ENCODE results near the gene HIP1.
"Not testable (repeated sequence)": the region's sequence is repeated elsewhere in the genome, so short reads cannot be mapped to it uniquely, and the experiment has no call there.

The HIP1 gene

DNA sequence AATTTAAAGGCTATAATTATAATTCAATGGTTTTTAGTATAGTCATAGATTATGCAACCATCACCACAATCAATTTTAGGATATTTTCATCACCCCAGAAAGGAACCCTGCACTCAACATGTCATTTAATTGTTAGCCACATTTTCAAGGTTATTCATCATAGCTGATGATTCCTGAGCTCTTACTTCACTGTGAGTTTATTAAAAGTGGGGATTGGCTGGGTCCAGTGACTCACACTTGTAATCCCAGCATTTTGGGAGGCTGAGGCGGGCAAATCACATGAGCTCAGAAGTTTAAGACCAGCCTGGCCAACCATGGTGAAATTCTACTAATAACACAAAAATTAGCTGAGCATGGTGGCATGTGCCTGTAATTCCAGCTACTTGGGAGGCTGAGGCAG, 32.5 kb upstream of the HIP1 start:
- no peak for DNase-seq (ENCODE audit: extremely low read depth, low read depth)

DNA sequence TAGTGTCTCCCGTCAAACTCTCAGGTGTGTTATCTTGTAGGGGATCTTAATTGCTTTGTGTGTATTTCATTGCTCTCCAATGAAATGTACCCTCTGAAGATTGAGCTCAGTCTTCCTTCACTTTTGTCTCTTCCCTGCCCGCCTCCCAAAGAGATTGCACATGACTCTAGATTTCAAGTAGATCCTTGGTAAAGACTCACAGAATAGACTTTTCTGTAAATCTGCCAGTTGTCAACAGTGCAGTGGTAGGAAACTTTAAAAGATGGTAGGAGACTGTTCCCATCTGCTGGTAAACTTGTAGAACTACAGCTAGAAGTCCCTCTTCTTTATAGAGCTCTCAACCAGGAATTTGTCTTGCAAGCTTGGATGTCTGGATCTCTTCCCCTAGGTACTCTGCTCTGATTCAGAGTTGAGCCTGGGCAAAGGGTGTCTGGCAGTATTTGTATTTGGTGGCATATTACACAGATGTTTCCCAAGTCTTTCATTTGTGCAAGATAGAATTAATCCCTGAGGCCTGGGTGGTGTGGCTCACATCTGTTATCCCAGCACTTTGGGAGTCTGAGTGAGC, 23.7 kb upstream of the HIP1 start:
- no peak overlapping the region for H3K4me3 ChIP-seq (replicated peaks; ENCODE audit: low read depth, low read length)
- TF ChIP-seq, protein P1, sequence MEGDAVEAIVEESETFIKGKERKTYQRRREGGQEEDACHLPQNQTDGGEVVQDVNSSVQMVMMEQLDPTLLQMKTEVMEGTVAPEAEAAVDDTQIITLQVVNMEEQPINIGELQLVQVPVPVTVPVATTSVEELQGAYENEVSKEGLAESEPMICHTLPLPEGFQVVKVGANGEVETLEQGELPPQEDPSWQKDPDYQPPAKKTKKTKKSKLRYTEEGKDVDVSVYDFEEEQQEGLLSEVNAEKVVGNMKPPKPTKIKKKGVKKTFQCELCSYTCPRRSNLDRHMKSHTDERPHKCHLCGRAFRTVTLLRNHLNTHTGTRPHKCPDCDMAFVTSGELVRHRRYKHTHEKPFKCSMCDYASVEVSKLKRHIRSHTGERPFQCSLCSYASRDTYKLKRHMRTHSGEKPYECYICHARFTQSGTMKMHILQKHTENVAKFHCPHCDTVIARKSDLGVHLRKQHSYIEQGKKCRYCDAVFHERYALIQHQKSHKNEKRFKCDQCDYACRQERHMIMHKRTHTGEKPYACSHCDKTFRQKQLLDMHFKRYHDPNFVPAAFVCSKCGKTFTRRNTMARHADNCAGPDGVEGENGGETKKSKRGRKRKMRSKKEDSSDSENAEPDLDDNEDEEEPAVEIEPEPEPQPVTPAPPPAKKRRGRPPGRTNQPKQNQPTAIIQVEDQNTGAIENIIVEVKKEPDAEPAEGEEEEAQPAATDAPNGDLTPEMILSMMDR (IDR thresholded peaks at IDR 0.05; ENCODE audit: low read depth, low read length, missing control alignments) = peak; percentile 62
- no peak for DNase-seq (ENCODE audit: extremely low read depth, low read depth)

More for the DNA sequence above, 32.5 kb upstream of the HIP1 start:
- TF ChIP-seq, protein P1 (IDR thresholded peaks at IDR 0.05; ENCODE audit: low read depth, low read length, missing control alignments) = no peak
- H3K4me3 ChIP-seq (replicated peaks; ENCODE audit: low read depth, low read length) = no peak overlapping the region

DNA sequence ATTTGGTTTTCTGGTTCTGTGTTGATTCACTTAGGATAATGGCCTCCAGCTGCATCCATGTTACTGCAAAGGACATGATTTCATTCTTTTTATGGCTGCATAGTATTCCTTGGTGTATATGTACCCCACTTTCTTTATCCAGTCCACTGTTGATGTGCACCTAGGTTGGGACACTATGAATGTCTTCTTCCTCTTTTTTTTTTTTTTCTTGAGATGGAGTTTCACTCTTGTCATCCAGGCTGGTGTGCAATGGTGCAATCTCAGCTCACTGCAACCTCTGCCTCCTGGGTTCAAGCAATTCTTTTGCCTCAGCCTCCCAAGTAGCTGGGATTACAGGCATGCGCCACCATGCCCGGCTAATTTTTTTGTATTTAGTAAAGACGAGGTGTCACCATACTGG, 23.1 kb upstream of the HIP1 start:
- not testable (repeated sequence) for H3K4me3 ChIP-seq (replicated peaks; ENCODE audit: low read depth, low read length); DNase-seq (ENCODE audit: extremely low read depth, low read depth)

DNA sequence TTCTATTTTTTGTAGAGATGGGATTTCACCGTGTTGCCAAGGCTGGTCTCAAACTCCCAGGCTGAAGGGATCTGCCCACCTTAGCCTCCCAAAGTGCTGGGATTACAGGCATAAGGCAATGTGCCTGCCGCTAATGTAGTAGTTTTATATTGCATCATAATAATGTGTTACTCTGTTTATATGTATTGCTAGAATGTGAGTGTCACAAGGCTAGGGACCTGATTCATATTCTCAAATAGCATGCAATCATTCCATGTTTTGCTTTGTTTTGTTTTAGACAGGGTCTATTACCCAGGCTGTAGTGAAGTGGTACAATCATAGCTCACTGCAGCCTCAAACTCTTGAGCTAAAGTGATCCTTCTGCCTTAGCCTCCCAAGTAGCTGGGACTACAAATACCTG, 19.8 kb upstream of the HIP1 start:
- no peak for DNase-seq (ENCODE audit: extremely low read depth, low read depth)
- TF ChIP-seq, protein P1 (IDR thresholded peaks at IDR 0.05; ENCODE audit: low read depth, low read length, missing control alignments) = no peak
- H3K4me3 ChIP-seq (replicated peaks; ENCODE audit: low read depth, low read length) = no peak overlapping the region

DNA sequence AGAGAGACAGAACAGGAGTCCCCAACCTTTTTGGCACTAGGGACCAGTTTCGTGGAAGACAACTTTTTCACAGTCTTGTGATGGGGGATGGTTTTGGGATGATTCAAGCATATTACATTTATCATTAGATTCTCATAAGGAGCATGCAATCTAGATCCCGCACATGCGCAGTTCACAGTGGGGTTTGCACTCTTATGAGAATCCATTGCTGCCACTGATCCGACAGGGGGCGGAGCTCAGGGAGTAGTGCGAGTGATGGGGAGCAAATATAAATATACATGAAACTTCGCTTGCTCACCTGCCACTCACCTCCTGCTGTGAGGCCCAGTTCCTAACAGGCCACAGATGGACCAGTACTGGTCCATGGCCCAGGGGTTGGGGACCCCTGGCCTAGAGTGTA, 19.1 kb upstream of the HIP1 start:
- TF ChIP-seq, protein P1 (IDR thresholded peaks at IDR 0.05; ENCODE audit: low read depth, low read length, missing control alignments) = no peak
- no peak overlapping the region for H3K4me3 ChIP-seq (replicated peaks; ENCODE audit: low read depth, low read length)
- no peak for DNase-seq (ENCODE audit: extremely low read depth, low read depth)

DNA sequence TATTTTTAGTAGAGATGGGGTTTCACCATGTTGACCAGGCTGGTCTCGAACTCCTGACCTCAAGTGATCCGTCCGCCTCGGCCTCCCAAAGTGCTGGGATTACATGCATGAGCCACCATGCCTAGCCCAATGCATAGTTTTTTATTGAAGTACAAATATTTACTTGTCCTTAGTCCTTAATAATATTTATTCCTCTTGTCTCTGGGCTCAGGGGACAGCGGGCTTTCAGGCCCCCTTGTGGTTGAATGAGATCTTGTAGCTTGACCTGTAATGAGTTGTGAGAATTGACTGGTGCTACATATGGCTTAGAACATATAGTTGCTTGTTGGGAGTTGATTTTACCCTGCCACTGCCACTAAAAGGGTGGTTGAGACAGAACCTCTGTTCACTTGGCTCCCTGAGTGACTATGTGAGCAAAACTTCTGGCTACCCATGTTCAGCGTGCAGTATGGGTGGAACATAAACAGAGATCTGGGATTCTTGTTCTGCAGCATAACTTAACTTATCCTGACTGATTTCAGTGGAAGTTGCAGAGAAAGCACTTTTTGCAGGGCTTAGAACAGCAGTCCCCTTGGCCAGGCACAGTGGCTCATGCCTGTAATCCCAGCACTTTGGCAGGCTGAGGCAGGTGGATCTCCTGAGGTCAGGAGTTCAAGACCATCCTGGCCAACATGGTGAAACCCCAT, 18.4 kb upstream of the HIP1 start:
- no peak overlapping the region for H3K4me3 ChIP-seq (replicated peaks; ENCODE audit: low read depth, low read length)
- DNase-seq (ENCODE audit: extremely low read depth, low read depth) = no peak
- TF ChIP-seq, protein P1 (IDR thresholded peaks at IDR 0.05; ENCODE audit: low read depth, low read length, missing control alignments) = peak; percentile 47

DNA sequence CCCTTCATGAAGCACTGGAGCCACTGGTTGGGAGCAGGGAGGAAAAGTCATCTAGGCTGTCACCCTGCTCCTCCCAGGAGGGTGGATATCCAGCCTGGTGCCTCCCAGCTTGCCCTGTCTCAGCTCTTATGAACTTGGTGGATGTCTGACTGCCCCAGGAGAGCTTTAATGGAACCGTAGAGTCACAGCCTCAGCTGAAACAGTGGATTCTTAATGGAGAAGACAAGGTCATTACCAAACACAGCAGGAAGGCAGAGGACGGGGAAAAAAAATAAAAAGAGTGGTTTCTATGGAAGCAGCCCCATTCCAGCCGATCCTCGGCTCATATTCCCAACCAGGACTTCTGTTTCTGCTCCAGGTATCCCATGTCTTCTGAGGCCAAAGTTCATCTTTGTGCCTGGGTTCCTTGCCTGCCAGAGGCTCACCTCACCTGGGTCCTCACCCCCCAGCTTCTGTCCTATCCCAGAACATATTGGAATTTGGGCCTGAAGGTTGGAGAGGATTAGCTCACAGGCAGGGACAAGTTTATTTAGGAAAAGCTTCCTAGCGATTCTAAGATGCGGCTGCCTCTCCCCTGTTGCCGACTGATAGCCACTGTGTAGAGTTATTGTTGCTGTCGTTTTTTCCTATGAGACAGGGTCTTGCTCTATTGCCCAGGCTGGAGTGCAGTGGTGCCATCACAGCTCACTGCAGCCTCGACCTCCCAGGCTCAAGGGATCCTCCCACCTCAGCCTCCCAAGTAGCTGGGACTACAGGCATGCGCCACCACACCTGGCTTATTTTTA, 17.7 kb upstream of the HIP1 start:
- TF ChIP-seq, protein P1 (IDR thresholded peaks at IDR 0.05; ENCODE audit: low read depth, low read length, missing control alignments) = no peak
- DNase-seq (ENCODE audit: extremely low read depth, low read depth) = no peak
- H3K4me3 ChIP-seq (replicated peaks; ENCODE audit: low read depth, low read length) = no peak overlapping the region

Measured in HFF-Myc (cell line).